DOHH2 (cell line): ENCODE measurements around the gene GLYR1.

Experiments used
- H3F3A ChIP-seq: fragments of 200-600 bp; sonication (generic), shearing (Covaris generic); 2 replicates; pipeline ENCODE4 v1.6.0; 2016; ENCODE audit warnings: antibody characterized with exemption, mild to moderate bottlenecking; ENCODE audit not compliant: control insufficient read depth, insufficient read depth
- H3K27ac ChIP-seq: fragments of 200-600 bp; sonication (generic); 2 replicates; pipeline ENCODE4 v1.5.1; 2014; ENCODE audit warnings: low read depth, mild to moderate bottlenecking, low read length, moderate library complexity
- H3K27me3 ChIP-seq: fragments of 200-600 bp; sonication (generic); 2 replicates; pipeline ENCODE4 v1.6.1; 2014; ENCODE audit warnings: mild to moderate bottlenecking, low read length, mixed read lengths; ENCODE audit not compliant: control insufficient read depth
- H3K36me3 ChIP-seq: fragments of 200-600 bp; sonication (generic); 2 replicates; pipeline ENCODE4 v1.6.1; 2014; ENCODE audit warnings: mild to moderate bottlenecking, low read length, moderate library complexity, mixed read lengths; ENCODE audit not compliant: control insufficient read depth
- H3K4me1 ChIP-seq: fragments of 200-600 bp; sonication (generic); 2 replicates; pipeline ENCODE4 v1.6.1; 2014; ENCODE audit warnings: mild to moderate bottlenecking, low read length, mixed read lengths; ENCODE audit not compliant: control insufficient read depth
- H3K4me2 ChIP-seq: fragments of 200-600 bp; sonication (generic); 2 replicates; pipeline ENCODE4 v1.6.0; 2014; ENCODE audit warnings: mild to moderate bottlenecking, low read length, moderate library complexity
- H3K4me3 ChIP-seq: fragments of 200-600 bp; sonication (generic); 2 replicates; pipeline ENCODE4 v1.5.1; 2014; ENCODE audit warnings: mild to moderate bottlenecking, low read length, mixed read lengths
- H3K79me2 ChIP-seq: fragments of 200-600 bp; sonication (generic); 2 replicates; pipeline ENCODE4 v1.6.1; 2014; ENCODE audit warnings: mild to moderate bottlenecking, low read length, mixed read lengths; ENCODE audit not compliant: control insufficient read depth
- H3K9me2 ChIP-seq: fragments of 200-600 bp; sonication (generic); replicated peaks from 2 replicates; pipeline ENCODE4 v1.6.1; 2014; ENCODE audit warnings: mild to moderate bottlenecking, low read length, mixed read lengths; ENCODE audit not compliant: control insufficient read depth
- H3K9me3 ChIP-seq: fragments of 200-600 bp; sonication (generic); 2 replicates; pipeline ENCODE4 v1.6.1; 2014; ENCODE audit warnings: antibody characterized with exemption, low read length, mixed read lengths; ENCODE audit not compliant: control insufficient read depth, insufficient read depth
- H4K20me1 ChIP-seq: fragments of 200-600 bp; sonication (generic); 2 replicates; pipeline ENCODE4 v1.6.0; 2014; ENCODE audit warnings: low read depth, mild to moderate bottlenecking, antibody characterized with exemption, low read length, moderate library complexity; ENCODE audit not compliant: control insufficient read depth, insufficient read depth
- EZH2phosphoT487 ChIP-seq: fragments of 200-600 bp; sonication (generic); IDR thresholded peaks from 2 replicates; pipeline ENCODE4 v1.6.1; 2017; ENCODE audit warnings: borderline replicate concordance, mild to moderate bottlenecking, antibody characterized with exemption, low read length, moderate library complexity, mixed read lengths
- TF ChIP-seq, protein P1 (sequence below): fragments of 200-600 bp; sonication (generic); IDR thresholded peaks from one replicate; pipeline ENCODE4 v1.5.1; 2014; ENCODE audit warnings: antibody characterized with exemption, mild to moderate bottlenecking, low read depth, low read length; ENCODE audit not compliant: poor library complexity, severe bottlenecking

The GLYR1 gene

GRCh38 chr16:4891886-4892216 is 44.8 kb upstream of the GLYR1 start:
- H3K79me2 ChIP-seq, result no peaks in the 10 kb centered on the region
- no peak overlapping the region for H3K4me3 ChIP-seq
- no peaks in the 10 kb centered on the region for H3K9me3 ChIP-seq

DNA sequence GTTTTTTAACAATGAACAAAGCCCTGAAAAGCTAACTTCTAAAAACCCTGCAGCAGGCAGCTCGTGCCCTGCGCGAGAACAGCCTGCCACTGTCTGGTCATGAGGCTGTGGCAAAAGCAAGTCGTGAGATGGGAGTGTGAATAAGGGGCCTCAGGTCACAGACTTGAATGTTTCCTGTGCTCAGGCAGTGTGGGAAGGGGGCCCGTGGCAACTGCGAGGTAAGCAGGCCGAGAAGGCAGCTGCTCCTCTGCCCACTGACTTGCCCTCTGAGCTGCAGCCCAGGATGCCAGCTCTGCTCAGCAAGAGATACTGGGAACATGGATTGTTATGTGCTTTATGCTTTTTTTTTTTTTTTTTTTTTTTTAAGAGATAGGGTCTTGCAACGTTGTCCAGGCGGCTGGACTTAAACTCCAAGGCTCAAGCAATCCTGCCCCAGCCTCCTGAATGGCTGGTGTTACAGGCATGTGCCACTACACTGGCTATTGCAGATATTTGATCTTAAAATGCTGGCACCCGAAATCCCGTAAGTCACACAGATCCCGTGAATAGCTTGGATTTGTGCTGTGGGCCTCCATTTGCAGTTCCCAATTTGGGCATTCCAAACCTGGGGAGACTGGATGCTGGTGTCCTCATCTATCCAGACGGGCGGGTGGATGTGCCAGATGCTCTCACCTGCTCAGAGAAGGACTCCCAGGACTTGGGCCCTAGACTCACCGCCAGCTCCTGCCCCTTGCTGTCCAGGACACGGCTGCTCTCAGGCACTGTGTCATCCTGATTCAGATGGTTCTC is 44.2 kb upstream of the GLYR1 start:
- Histone ChIP-seq H3K27ac (no peak overlapping the region), H4K20me1 (no peaks in the 10 kb centered on the region), H3K9me3 (no peaks in the 10 kb centered on the region), H3K4me2 (no peak overlapping the region), H3K36me3 (no peaks in the 10 kb centered on the region; the same call in 1 of the 2 replicates), H3K27me3 (no peaks in the 10 kb centered on the region), H3F3A (no peaks in the 10 kb centered on the region; the same call in 1 of the 2 replicates), H3K79me2 (no peaks in the 10 kb centered on the region), H3K4me3 (no peak overlapping the region), H3K9me2 (no peaks in the 10 kb centered on the region), H3K4me1 (no peaks in the 10 kb centered on the region)
- TF ChIP-seq, protein P1, sequence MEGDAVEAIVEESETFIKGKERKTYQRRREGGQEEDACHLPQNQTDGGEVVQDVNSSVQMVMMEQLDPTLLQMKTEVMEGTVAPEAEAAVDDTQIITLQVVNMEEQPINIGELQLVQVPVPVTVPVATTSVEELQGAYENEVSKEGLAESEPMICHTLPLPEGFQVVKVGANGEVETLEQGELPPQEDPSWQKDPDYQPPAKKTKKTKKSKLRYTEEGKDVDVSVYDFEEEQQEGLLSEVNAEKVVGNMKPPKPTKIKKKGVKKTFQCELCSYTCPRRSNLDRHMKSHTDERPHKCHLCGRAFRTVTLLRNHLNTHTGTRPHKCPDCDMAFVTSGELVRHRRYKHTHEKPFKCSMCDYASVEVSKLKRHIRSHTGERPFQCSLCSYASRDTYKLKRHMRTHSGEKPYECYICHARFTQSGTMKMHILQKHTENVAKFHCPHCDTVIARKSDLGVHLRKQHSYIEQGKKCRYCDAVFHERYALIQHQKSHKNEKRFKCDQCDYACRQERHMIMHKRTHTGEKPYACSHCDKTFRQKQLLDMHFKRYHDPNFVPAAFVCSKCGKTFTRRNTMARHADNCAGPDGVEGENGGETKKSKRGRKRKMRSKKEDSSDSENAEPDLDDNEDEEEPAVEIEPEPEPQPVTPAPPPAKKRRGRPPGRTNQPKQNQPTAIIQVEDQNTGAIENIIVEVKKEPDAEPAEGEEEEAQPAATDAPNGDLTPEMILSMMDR, result no peak
- no peak for TF ChIP-seq EZH2phosphoT487

More at GRCh38 chr16:4891886-4892216, 44.8 kb upstream of the GLYR1 start:
- Histone ChIP-seq H4K20me1 (no peaks in the 10 kb centered on the region), H3K36me3 (no peaks in the 10 kb centered on the region; the same call in 1 of the 2 replicates), H3K27me3 (no peaks in the 10 kb centered on the region), H3K9me2 (no peaks in the 10 kb centered on the region), H3F3A (no peaks in the 10 kb centered on the region; the same call in 1 of the 2 replicates), H3K4me1 (no peaks in the 10 kb centered on the region), H3K4me2 (no peak overlapping the region), H3K27ac (no peak overlapping the region)
- TF ChIP-seq EZH2phosphoT487, result no peak
- TF ChIP-seq, protein P1, result no peak

- no peak overlapping the region for H3K4me3 ChIP-seq
- no peaks in the 10 kb centered on the region for H3K4me1 ChIP-seq
- no peak overlapping the region for H3K27ac ChIP-seq
- H3K4me2 ChIP-seq, result no peak overlapping the region
- TF ChIP-seq EZH2phosphoT487, result no peak
- TF ChIP-seq, protein P1, result no peak
- H3K27me3 ChIP-seq, result no peaks in the 10 kb centered on the region
- no peaks in the 10 kb centered on the region; the same call in 1 of the 2 replicates for H3K36me3 ChIP-seq
- H3K9me3 ChIP-seq, result no peaks in the 10 kb centered on the region
- H4K20me1 ChIP-seq, result no peaks in the 10 kb centered on the region
- H3K79me2 ChIP-seq, result no peaks in the 10 kb centered on the region
- H3K9me2 ChIP-seq, result no peaks in the 10 kb centered on the region
- no peaks in the 10 kb centered on the region; the same call in 1 of the 2 replicates for H3F3A ChIP-seq
Measured at GRCh38 chr16:4890686-4891085, 43.6 kb upstream of the GLYR1 start.
